Activated CD4-positive, alpha-beta T cell treated with anti-CD3 and anti-CD28 coated beads, Interleukin-2, amount 50 U/mL, for 16 hours (primary cell): Measurements from ENCODE around the gene ZNF432.
"Not testable (repeated sequence)": the region's sequence is repeated elsewhere in the genome, so short reads cannot be mapped to it uniquely, and the experiment has no call there.

Experiments
- DNase-seq: peaks from one replicate; pipeline ENCODE4 v3.0.0-alpha.2; 2020

ZNF432 gene

GRCh38 chr19:52048555-52049501 lies at the start of gene ZNF432:
Gene ZNF432, minus strand, starts transcription at chr19:52048838. Its CDS starts 1,970 bp downstream, at chr19:52046868.
- peak; percentile 83 for DNase-seq

DNA sequence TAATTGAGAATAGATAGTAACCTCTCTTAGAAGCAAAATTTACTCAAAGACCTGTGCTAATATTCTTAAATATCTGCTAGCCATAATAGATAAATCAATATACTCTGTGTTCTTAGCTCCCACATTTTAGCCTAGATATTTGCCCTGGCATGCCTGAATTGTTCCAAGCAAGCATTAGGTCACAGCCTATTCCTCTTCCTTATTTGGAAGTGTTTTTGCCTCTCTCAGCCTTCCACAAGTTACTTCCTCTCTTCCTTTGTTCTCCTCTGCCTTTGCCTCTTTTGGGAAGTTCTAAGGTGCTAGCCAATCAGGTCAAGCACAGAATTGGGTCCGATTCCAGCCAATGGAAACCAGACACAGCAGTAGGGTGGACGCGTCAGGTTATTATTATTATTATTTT lies 47.8 kb upstream of the ZNF432 start:
- DNase-seq = not testable (repeated sequence)

DNA sequence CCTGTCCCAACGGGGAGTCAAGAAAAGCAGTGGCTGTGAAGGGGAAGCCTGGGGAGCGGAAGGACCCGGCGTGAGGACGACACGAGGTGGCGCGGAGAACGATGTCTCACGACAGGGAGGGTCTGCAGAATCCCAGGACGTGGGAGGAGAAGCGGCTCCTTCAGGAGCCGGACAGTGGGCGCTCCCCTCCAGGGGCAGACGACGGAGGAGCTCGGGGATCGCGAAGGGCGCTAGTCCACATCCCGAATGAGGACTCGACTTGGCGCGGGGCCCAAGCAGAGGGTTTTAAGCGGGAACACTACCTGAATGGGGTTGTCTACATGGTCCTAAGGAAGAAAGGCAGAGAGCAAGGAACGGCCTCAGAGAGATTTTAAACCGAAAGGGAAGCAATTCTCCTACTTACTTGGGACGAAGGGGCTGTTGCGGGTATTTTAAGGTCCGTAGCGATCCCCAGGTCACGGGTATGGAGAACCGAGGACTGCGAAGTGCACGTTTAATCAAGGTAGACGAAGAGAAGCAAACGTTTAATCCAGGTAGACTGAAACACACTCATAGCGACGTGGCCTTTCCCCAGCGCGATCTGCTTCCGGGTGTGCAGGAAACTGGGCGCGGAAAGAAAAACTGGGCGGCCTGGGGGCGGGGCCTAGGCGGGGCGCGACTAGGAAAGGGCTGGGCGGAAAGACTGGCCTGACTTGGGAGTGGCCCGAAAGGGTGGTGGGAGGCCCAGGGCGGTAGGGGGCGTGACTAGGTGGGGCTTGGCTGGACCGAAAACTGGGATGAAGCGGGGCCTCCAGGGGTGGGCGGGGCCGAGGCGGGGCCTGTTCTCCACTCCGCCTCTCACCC lies 46.8 kb upstream of the ZNF432 start, which contains the start of gene ZNF841:
ZNF841 (minus strand) TSS at position 594 of the 843 bp plus-strand sequence. CDS start 10,964 bp downstream, outside the sequence.
- DNase-seq = peak; percentile 78

GRCh38 chr19:52094526-52095130 lies 46.0 kb upstream of the ZNF432 start:
- DNase-seq = no peak

- DNase-seq = no peak
Observed at GRCh38 chr19:52086481-52086880, 37.8 kb upstream of the ZNF432 start.

GRCh38 chr19:52070496-52070895 lies 21.9 kb upstream of the ZNF432 start:
- DNase-seq = no peak

- no peak for DNase-seq
Observed at GRCh38 chr19:52069653-52070052, 21.0 kb upstream of the ZNF432 start.

- no peak for DNase-seq
Observed at GRCh38 chr19:52066258-52066863, 17.7 kb upstream of the ZNF432 start.

- no peak for DNase-seq
Observed at GRCh38 chr19:52065399-52065798, 16.8 kb upstream of the ZNF432 start.

- not testable (repeated sequence) for DNase-seq
Observed at GRCh38 chr19:52056480-52056879, 7.8 kb upstream of the ZNF432 start.

DNA sequence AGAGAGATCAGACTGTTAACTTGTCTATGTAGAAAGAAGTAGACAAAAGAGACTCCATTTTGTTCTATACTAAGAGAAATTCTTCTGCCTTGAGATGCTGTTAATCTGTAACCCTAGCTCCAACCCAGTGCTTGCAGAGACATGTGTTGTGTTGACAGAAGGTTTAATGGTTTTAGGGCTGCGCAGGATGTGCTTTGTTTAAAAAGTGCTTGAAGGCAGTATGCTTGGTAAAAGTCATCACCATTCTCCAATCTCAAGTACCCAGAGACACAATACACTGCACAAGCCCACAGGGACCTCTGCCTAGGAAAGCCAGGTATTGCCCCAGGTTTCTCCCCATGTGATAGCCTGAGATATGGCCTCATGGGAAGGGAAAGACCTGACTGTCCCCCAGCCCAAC lies 3.1 kb upstream of the ZNF432 start:
- not testable (repeated sequence) for DNase-seq

DNA sequence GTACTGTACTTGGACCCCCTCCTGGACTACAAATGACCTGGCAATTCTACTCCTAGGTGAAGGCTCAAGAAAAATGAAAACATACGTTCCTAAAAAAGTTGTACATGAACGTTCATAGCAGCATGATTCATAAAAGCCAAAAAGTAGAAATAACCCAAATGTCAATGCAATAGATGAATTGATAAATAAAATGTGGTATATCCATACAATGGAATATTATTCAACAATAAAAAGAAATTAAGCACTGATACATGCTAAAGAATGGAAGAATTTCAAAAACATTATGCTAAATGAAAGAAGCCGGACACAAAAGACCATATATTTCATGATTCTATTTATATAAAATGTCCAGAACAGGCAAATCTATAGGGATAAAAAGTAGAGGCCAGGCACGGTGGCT lies 9.5 kb downstream of the ZNF432 start:
- DNase-seq = no peak

GRCh38 chr19:52034051-52034728 lies 14.4 kb downstream of the ZNF432 start:
- DNase-seq = no peak

- no peak for DNase-seq
Observed at GRCh38 chr19:52028780-52029123, 19.9 kb downstream of the ZNF432 start.

DNA sequence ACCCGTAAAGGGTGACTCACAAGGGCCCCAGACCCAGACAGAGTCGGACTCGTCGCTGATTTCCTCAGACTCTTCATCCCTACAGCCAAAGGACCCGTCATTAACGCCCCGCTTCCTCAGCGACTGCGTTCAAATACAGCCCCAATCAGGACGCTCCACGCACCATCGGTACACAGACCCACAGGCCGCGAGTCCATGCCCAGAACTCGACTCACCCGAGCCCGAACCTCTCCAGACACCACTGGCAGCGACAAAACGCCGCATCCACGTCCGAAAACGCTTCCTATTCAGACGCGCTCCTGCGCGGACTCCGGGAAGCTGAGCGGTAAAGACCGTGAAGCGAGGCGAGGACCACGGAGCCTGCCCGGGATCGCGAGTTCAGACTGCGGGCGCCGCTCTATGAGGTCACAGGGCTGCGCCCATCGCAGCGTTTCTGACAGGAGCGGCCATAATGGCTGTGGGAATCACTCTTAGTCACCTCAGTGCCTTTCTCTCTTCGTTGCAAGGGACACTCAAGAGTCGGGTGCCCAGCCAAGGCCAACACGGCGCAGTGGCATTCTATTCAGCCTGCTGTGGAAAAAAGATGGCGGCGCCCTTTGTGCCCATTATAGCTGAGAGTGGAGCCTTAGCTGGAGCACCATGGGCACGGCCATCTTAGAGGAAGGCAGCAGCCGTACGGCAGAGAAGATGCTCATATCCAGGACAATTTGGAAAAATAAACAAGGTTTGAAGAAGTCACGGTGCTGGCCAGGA lies 20.4 kb downstream of the ZNF432 start, which contains the start of gene ZNF614:
ZNF614 (minus strand) TSS at position 353 of the 753 bp plus-strand sequence. CDS start 2,634 bp downstream, outside the sequence.
- DNase-seq = peak; percentile 86

GRCh38 chr19:52026255-52026990 lies 22.2 kb downstream of the ZNF432 start:
- DNase-seq = not testable (repeated sequence)

DNA sequence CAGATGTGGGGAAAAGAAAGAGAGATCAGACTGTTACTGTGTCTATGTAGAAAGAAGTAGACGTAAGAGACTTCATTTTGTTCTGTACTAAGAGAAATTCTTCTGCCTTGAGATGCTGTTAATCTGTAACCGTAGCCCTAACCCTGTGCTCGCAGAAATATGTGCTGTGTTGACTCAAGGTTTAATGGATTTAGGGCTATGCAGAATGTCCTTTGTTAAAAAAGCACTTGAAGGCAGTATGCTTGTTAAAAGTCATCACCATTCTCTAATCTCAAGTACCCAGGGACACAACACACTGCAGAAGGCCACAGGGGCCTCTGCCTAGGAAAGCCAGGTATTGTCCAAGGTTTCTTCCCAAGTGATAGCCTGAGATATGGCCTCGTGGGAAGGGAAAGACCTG lies 24.2 kb downstream of the ZNF432 start:
- DNase-seq = not testable (repeated sequence)

DNA sequence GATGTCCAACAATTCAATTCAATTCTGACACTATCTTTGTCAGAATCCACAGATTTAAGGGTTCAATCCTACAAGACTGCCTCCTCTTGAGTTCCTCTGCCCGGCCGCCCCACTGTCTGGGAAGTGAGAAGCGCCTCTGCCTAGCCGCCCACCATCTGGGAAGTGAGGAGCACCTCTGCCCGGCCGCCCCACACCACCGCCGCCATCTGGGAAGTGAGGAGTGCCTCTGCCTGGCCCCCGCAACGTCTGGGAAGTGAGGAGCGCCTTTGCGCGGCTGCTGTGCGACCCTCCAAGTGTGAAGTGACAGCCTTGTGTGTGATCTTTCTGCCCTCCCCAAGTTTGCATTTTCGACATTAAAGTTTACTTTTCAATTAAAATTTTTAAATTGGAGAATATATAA lies 26.4 kb downstream of the ZNF432 start:
- DNase-seq = no peak

DNA sequence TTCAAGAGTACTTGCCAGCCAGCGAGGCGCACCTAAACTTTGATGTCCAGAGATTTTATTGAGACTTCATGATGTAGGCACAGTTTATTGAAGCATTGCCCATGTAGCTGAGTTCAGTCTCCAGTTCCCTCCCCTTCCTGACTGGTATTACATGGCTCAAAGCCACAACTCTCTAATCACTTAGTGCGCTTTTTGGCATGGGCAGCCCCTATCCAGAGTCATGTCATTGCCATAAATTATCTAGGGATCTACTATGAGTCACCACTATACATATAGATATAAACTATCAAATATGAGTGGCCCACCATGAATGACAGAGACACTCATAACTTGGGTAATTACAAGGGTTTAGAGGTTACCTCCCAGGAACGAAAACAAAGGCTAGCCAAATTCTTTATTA lies 28.1 kb downstream of the ZNF432 start:
- no peak for DNase-seq

DNA sequence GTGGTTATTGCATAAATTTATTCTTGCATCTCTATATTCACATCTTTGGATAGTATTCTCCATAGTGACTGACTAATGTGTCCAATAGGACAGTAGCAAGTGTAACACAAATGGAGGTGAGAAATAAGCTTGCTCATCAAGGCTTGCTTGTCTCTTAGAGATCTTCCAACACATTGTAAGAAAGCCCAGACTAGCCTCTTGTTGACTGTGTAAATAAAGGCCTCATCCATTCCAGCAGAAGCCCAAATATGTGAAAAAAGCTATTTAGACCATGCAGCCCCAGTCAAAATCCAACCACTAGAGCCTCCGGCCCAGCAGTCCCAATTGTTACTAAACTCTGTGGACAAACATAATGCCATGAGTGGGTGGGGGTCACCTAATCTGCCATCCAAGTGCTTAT lies 38.0 kb downstream of the ZNF432 start:
- DNase-seq = no peak
